ENCODE data around the gene FCAMR.

The FCAMR gene, protein sequence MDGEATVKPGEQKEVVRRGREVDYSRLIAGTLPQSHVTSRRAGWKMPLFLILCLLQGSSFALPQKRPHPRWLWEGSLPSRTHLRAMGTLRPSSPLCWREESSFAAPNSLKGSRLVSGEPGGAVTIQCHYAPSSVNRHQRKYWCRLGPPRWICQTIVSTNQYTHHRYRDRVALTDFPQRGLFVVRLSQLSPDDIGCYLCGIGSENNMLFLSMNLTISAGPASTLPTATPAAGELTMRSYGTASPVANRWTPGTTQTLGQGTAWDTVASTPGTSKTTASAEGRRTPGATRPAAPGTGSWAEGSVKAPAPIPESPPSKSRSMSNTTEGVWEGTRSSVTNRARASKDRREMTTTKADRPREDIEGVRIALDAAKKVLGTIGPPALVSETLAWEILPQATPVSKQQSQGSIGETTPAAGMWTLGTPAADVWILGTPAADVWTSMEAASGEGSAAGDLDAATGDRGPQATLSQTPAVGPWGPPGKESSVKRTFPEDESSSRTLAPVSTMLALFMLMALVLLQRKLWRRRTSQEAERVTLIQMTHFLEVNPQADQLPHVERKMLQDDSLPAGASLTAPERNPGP

GRCh38 chr1:206970446-206970845, at the start of gene FCAMR:
TSS of gene FCAMR (minus strand) at chr1:206970460. CDS start at chr1:206970125, 335 bp downstream.
- no peak for DNase-seq

DNA sequence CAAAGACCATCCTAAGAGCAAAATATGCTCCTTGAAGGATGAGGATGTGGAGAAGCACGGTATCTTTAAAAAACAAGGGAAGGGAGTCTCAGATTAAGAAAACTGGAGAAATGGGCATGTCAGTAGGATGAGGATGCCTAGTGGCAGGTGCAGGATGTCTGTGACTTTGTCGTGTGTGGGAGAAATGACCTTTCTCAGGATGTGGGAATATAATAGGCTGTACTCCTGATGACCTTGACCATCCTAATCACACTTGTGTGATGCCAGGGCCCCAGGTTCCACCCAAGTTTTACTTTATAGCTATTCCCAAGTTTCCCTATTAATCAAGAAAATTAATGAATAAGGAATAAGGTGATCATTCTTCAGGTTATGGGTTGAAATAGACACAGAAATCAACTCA, 49.4 kb upstream of the FCAMR start:
- DNase-seq: no peak

- DNase-seq: no peak
Observed at GRCh38 chr1:207019161-207019560, 48.9 kb upstream of the FCAMR start.

DNA sequence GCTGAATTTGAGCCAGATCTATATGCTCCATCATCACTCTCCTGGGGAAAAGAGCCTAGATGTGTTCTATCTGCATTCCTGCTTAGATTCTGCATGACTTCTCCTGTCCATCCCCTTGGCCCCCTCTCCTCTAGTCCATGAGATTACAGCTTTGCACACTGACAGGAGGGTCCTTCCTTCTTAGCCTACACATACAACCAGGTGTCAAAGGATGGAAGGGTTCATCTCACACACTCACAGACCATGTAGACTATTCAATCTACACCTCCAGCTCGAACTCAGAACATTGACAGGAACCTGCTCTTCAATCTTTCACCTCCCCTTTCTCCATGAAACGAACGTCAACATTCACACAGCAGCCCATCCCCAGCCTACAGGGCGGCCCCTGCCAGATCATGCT, 48.4 kb upstream of the FCAMR start:
- DNase-seq: no peak

GRCh38 chr1:207017615-207018559, 47.6 kb upstream of the FCAMR start:
- no peak for DNase-seq

GRCh38 chr1:207015791-207016190, 45.5 kb upstream of the FCAMR start:
- DNase-seq: no peak

DNA sequence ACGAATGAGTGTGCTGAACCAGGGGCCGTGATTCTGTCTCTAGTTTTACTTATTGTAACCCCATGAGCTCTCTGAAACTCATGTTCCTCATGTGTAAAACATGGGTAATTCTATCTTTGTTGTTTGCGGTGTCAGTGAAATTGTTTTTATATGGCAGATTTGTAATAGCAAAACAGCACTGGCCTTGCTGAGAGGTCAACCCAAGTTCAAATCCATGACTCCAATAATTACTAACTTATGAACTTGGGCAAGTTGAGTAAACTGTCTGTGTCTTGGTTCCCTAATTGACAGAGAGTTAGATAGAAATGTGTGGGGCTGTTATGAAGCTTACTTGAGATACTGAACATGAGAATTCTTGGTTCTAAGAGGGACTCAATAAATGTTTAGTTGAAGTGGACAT, 44.5 kb upstream of the FCAMR start:
- no peak for DNase-seq

GRCh38 chr1:207013321-207014085, 43.2 kb upstream of the FCAMR start:
- no peak for DNase-seq

- no peak for DNase-seq
Observed at GRCh38 chr1:207010726-207011125, 40.5 kb upstream of the FCAMR start.

DNA sequence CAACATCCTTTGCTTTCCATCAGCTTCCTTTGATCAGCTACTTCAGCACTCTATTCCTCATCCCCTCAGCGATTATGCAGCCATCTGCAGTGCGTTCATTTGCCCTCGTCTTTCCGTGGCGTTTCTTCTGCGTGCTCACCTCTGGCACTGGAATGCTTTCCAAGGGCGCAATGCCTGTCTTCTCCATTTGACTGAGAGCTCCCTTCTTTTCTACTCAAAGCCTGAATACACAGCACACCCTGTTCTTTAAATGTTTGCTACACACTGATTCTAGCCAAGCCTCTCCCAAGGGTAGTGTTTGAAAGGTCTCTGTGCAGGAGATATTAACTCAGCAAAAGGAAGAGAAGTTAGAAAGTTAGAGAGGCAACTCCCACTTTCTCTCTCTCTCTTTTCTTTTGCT, 39.7 kb upstream of the FCAMR start:
- no peak for DNase-seq

DNA sequence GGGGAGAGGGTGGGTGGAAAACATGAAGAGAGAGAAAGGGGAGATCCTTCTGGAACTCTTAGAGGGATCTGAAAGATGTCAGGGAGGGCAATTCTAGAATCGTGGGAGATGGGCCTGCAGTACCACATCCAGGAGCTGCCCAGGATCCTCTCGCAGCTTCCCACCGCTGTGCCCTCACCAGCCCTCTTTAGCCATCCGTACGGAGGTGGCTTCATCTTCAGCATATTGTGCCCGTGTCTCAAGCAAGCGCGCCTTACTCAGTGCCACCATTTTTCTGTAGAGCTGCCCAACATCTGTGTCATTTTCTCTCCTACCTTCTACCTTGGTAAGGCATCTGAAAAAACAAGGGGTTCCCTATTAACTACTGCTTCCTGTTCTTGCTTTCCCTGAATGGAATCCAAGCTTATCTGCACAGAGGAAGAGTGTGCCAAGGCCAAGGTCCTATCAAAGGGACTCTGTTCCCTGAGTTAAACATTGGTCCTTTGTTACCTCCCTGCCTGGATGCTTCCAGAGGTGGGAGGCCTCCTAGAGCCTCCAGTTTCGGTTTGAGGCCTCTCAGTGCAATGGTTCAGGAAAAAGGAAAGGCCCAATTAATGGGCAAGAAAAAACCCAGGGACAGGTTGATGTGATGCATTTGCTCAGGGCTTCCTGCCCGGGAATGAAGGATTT, 39.1 kb upstream of the FCAMR start:
- no peak for DNase-seq

- DNase-seq: no peak
Observed at GRCh38 chr1:207007352-207008033, 37.2 kb upstream of the FCAMR start.

DNA sequence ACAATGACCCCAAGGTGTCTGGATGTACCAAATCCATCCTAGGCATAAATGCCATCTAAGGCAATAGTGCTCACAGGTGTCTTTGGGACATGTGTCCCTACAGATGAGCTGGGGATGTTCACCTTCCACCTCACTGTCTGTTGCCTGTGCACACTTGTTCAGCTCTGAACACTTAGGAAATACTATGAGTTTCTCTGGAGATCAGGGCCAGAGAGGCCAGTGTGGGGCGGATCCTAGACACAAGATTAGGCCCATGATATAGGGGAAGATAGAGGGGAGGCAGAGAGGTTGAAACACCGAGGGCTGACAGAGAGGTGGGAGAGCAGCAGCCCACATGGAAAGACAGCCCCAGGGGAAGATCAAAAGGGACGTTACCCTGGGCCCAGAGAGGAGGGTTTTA, 36.7 kb upstream of the FCAMR start:
- DNase-seq: no peak

DNA sequence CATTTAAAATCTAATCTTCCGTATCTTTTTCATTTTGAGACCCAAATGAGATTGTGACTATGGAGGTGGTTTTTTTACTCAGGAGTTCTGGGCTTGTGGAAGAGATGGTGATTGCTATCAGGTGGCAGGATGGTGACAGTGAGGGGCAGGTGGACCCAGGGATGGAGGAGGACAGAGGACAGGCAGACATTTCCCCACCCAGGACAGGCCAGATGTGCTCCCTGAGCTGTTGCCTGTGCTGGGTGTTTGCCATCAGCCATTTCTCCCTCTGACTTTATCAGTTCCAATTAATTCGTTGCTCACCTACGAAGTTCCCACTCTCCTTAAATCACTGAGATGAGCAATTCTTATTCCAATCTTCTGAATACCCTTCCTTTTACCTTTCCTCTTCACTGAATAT, 35.8 kb upstream of the FCAMR start:
- no peak for DNase-seq

GRCh38 chr1:207004931-207005830, 34.9 kb upstream of the FCAMR start:
- DNase-seq: peak in 1 of 4 experiments; percentile 13

- no peak for DNase-seq
Observed at GRCh38 chr1:207003210-207003609, 33.0 kb upstream of the FCAMR start.

- no peak for DNase-seq
Observed at GRCh38 chr1:207002724-207003146, 32.5 kb upstream of the FCAMR start.

GRCh38 chr1:207001492-207002245, 31.4 kb upstream of the FCAMR start:
- no peak for DNase-seq

DNA sequence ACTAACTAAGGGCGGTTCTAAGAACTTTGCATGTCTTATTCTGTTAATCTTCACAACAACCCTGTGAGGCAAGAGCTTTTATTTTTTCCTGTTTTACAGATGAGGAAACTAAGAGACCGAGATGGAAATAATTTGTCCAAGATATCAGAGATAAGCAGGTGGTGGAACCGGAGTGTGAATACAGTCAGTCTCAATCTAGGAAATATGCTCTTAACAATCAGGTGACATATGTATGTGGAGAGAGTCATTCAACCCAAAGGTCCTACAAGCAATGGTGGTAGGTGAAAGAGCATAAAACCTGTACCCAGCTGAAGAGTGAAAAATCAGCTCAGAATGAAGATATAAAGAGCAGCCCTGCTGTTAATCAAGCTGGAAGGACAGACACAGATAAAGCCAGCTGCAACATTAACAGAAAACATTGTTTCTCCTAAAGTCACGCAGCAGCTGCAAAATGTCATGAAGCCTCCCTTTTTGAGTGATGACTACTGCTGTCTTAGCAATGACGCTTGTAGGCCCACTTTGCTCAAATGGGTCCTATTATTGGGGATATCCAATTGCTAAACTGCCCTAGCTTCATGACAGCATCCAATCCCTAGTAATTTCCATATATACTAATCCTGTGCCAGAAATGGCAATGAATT, 30.5 kb upstream of the FCAMR start:
- DNase-seq: no peak

All from activated naive CD4-positive, alpha-beta T cell (primary cell).